GM12892 (cell line): ENCODE measurements around the gene BRMS1.

ENCODE experiments used
- POLR2A ChIP-seq: IDR thresholded peaks from 2 replicates; pipeline ENCODE4 v1.6.1; 2011; ENCODE audit warnings: low read depth, low read length, control low read depth
- POLR2AphosphoS5 ChIP-seq: IDR thresholded peaks from 2 replicates; pipeline ENCODE4 v1.6.1; 2011; ENCODE audit warnings: low read depth, low read length, control low read depth

- peak; percentile 64 for TF ChIP-seq POLR2AphosphoS5
- TF ChIP-seq POLR2A = peak; percentile 38; the same call in 1 of the 2 replicates
These were observed 8.4 kb downstream of the BRMS1 start, which contains the start of gene RIN1 for GRCh38 chr11:66336234-66337102.
